H1 (cell line): ENCODE data around the gene RPUSD4. TPM values are rescaled to one million over a fixed set of nuclear protein-coding genes. Genes with fewer than 3 reads are reported as not detected.

Experiments
- CTCF ChIA-PET: fragments of 300-600 bp; sonication (Branson Sonifier 250); formaldehyde crosslinking; loops from one replicate; lab custom pipeline; 2021; ENCODE audit not compliant: partially characterized antibody; lab: Charles Lee
- POLR2A ChIA-PET: fragments of 300-600 bp; sonication (Branson Sonifier 250); formaldehyde crosslinking; loops from one replicate; lab custom pipeline; 2021; ENCODE audit warnings: inconsistent platforms; ENCODE audit not compliant: partially characterized antibody; lab: Charles Lee
- DNase-seq, 2 experiments: peaks; one replicate each; pipeline versions ENCODE4 v3.0.0 to v3.0.0-alpha.2; 2010 to 2022; ENCODE audit warnings: low spot score in 2 of 2, low read depth in 1 of 2, mixed read lengths in 1 of 2
- FAIRE-seq: peaks from 2 replicates; lab custom pipeline; 2011; peaks lifted over from hg19 to GRCh38; lab: Jason Lieb, UNC
- H2AFZ ChIP-seq: 2 replicates; pipeline ENCODE4 v1.8.1; 2012; ENCODE audit warnings: low read length, inconsistent platforms
- H2AK5ac ChIP-seq: 2 replicates; pipeline ENCODE4 v1.6.1; 2013; ENCODE audit warnings: low read depth, low read length
- H2BK120ac ChIP-seq: replicated peaks from 2 replicates; pipeline ENCODE3; 2013; ENCODE audit warnings: low read depth, low read length, inconsistent platforms
- H2BK12ac ChIP-seq: 2 replicates; pipeline ENCODE4 v1.6.1; 2013; ENCODE audit warnings: low read depth, low read length
- H2BK15ac ChIP-seq: 2 replicates; pipeline ENCODE4 v1.6.1; 2013; ENCODE audit warnings: low read length
- H2BK20ac ChIP-seq: 2 replicates; pipeline ENCODE4 v1.6.1; 2013; ENCODE audit warnings: low read length
- H2BK5ac ChIP-seq: 2 replicates; pipeline ENCODE4 v1.6.1; 2013; ENCODE audit warnings: low read depth, low read length
- H3K14ac ChIP-seq: 2 replicates; pipeline ENCODE4 v1.6.1; 2013; ENCODE audit warnings: inconsistent platforms; ENCODE audit not compliant: insufficient read length
- H3K18ac ChIP-seq: 2 replicates; pipeline ENCODE4 v1.6.1; 2013; ENCODE audit warnings: low read length; ENCODE audit errors: extremely low read depth
- H3K23ac ChIP-seq: 2 replicates; pipeline ENCODE4 v1.6.1; 2013; ENCODE audit warnings: inconsistent platforms; ENCODE audit not compliant: insufficient read length
- H3K23me2 ChIP-seq: 2 replicates; pipeline ENCODE4 v1.6.1; 2013; ENCODE audit warnings: low read depth, low read length
- H3K27ac ChIP-seq: 2 replicates; pipeline ENCODE4 v1.6.1; 2011; ENCODE audit warnings: low read depth, low read length, inconsistent platforms
- H3K27me3 ChIP-seq, 4 experiments: replicated peaks in 1 of 4; 1 replicate in 1 of 4; 2 replicates in 3 of 4; pipeline versions ENCODE4 v1.6.1 to v1.8.1; 2011 to 2013; ENCODE audit warnings: low read length in 3 of 4, mild to moderate bottlenecking in 3 of 4, inconsistent platforms in 2 of 4, mixed read lengths in 2 of 4, moderate library complexity in 1 of 4; ENCODE audit not compliant: control insufficient read depth in 3 of 4, insufficient read depth in 3 of 4; ENCODE audit errors: extremely low read depth in 1 of 4
- H3K36me3 ChIP-seq, 4 experiments: 2 replicates each; pipeline versions ENCODE4 v1.6.1 to v1.8.1; 2011 to 2013; ENCODE audit warnings: mild to moderate bottlenecking in 4 of 4, low read length in 3 of 4, moderate library complexity in 2 of 4, control low read depth in 1 of 4, inconsistent platforms in 1 of 4; ENCODE audit not compliant: insufficient read depth in 4 of 4, control insufficient read depth in 2 of 4
- H3K4ac ChIP-seq: replicated peaks from 2 replicates; pipeline ENCODE3; 2013; ENCODE audit warnings: low read length, low read depth, mixed read lengths, inconsistent platforms; ENCODE audit not compliant: insufficient read length
- H3K4me1 ChIP-seq, 4 experiments: replicated peaks in 1 of 4; 1 replicate in 1 of 4; 2 replicates in 3 of 4; pipeline versions ENCODE4 v1.6.1 to v1.8.1; 2011 to 2013; ENCODE audit warnings: low read length in 3 of 4, inconsistent platforms in 2 of 4, mixed read lengths in 1 of 4; ENCODE audit not compliant: insufficient read depth in 4 of 4, control insufficient read depth in 3 of 4
- H3K4me2 ChIP-seq, 2 experiments: 2 replicates each; pipeline versions ENCODE4 v1.6.1 to v1.8.1; 2011 to 2013; ENCODE audit warnings: low read depth in 2 of 2, low read length in 2 of 2, control low read depth in 1 of 2, inconsistent platforms in 1 of 2, mild to moderate bottlenecking in 1 of 2; ENCODE audit not compliant: insufficient read depth in 1 of 2
- H3K4me3 ChIP-seq, 4 experiments: fragments of 200-600, 300-600 bp in 1 of 4; sonication (generic), shearing (Covaris generic), sonication (Bioruptor Twin) in 1 of 4; 2 replicates each; pipeline versions ENCODE4 v1.5.1 to v1.8.1; 2011 to 2016; ENCODE audit warnings: low read length in 4 of 4, low read depth in 3 of 4, control low read depth in 2 of 4, inconsistent platforms in 2 of 4, mild to moderate bottlenecking in 2 of 4, mixed read lengths in 1 of 4, moderate library complexity in 1 of 4; ENCODE audit not compliant: insufficient read depth in 2 of 4; ENCODE audit errors: extremely low read depth in 1 of 4
- H3K56ac ChIP-seq: replicated peaks from 2 replicates; pipeline ENCODE3; 2013; ENCODE audit warnings: low read depth, mild to moderate bottlenecking, mixed read lengths, low read length, inconsistent platforms; ENCODE audit not compliant: insufficient read length
- H3K79me1 ChIP-seq: 2 replicates; pipeline ENCODE4 v1.6.1; 2013; ENCODE audit warnings: low read depth, low read length, control low read depth
- H3K79me2 ChIP-seq, 2 experiments: 2 replicates each; pipeline versions ENCODE4 v1.6.1 to v1.8.1; 2012 to 2013; ENCODE audit warnings: low read length in 2 of 2, mild to moderate bottlenecking in 2 of 2, inconsistent platforms in 1 of 2; ENCODE audit not compliant: insufficient read depth in 2 of 2, control insufficient read depth in 1 of 2
- H3K9ac ChIP-seq, 4 experiments: replicated peaks in 1 of 4; 1 replicate in 1 of 4; 2 replicates in 3 of 4; pipeline versions ENCODE4 v1.6.1 to v1.8.1; 2011 to 2013; ENCODE audit warnings: low read depth in 3 of 4, low read length in 3 of 4, control low read depth in 2 of 4, mild to moderate bottlenecking in 2 of 4, moderate library complexity in 2 of 4, inconsistent platforms in 1 of 4; ENCODE audit errors: extremely low read depth in 1 of 4
- H3K9me3 ChIP-seq, 2 experiments: 2 replicates each; pipeline versions ENCODE4 v1.6.1 to v1.8.1; 2012 to 2013; ENCODE audit warnings: mild to moderate bottlenecking in 2 of 2, moderate library complexity in 2 of 2, control low read depth in 1 of 2, inconsistent platforms in 1 of 2, low read depth in 1 of 2, low read length in 1 of 2, mixed read lengths in 1 of 2; ENCODE audit not compliant: insufficient read depth in 2 of 2
- H4K20me1 ChIP-seq, 2 experiments: replicated peaks in 1 of 2; 2 replicates each; pipeline versions ENCODE3 to v1.8.1; 2011 to 2013; ENCODE audit warnings: inconsistent platforms in 2 of 2, low read length in 2 of 2, mild to moderate bottlenecking in 1 of 2; ENCODE audit not compliant: insufficient read depth in 2 of 2, control insufficient read depth in 1 of 2
- H4K5ac ChIP-seq: 2 replicates; pipeline ENCODE4 v1.6.1; 2013; ENCODE audit warnings: low read length, low read depth, mixed read lengths, inconsistent platforms; ENCODE audit not compliant: insufficient read length
- H4K8ac ChIP-seq: 2 replicates; pipeline ENCODE4 v1.8.0; 2013; ENCODE audit warnings: mild to moderate bottlenecking, moderate library complexity, low read length, inconsistent platforms; ENCODE audit not compliant: insufficient read depth; ENCODE audit errors: extremely low read depth
- H4K91ac ChIP-seq: replicated peaks from 2 replicates; pipeline ENCODE3; 2013; ENCODE audit warnings: low read length, mixed read lengths, inconsistent platforms; ENCODE audit not compliant: insufficient read length
- BACH1 ChIP-seq: IDR thresholded peaks from 2 replicates; pipeline ENCODE4 v1.6.1; 2012; ENCODE audit warnings: low read length, improper control_type of control experiment
- EGR1 ChIP-seq: IDR thresholded peaks from 2 replicates; pipeline ENCODE4 v1.6.1; 2011; ENCODE audit warnings: low read depth, low read length, borderline replicate concordance
- KDM1A ChIP-seq: fragments of 200-600, 300-600 bp; sonication (generic); IDR thresholded peaks from 2 replicates; pipeline ENCODE4 v1.7.1; 2016; ENCODE audit warnings: mild to moderate bottlenecking, low read length, borderline replicate concordance
- MAFK ChIP-seq: IDR thresholded peaks from 2 replicates; pipeline ENCODE4 v1.6.1; 2012; ENCODE audit warnings: low read depth, mild to moderate bottlenecking, improper control_type of control experiment, low read length
- RBBP5 ChIP-seq: IDR thresholded peaks from 2 replicates; pipeline ENCODE4 v1.7.1; 2012; ENCODE audit warnings: low read depth, mild to moderate bottlenecking, inconsistent platforms, low read length, moderate library complexity, borderline replicate concordance
- TAF1 ChIP-seq: IDR thresholded peaks from 2 replicates; pipeline ENCODE4 v1.6.1; 2011; ENCODE audit warnings: mild to moderate bottlenecking, low read depth, low read length
- WGBS, 2 experiments: shearing (Covaris generic) in 1 of 2; methylation state at CpG; one replicate each; pipeline versions ENCODE4 v1.1.6 to v1.1.7; 2013 to 2015; ENCODE audit warnings: low lambda C conversion rate in 2 of 2, mixed read lengths in 2 of 2, inconsistent platforms in 1 of 2, low coverage in 1 of 2, missing lambda C conversion rate in 1 of 2; ENCODE audit not compliant: insufficient replicate concordance in 2 of 2, insufficient coverage in 1 of 2, insufficient read length in 1 of 2; ENCODE audit errors: extremely low coverage in 1 of 2, missing lambda C conversion rate in 1 of 2; 5-methylcytosine and 5-hydroxymethylcytosine counted together
- polyA plus RNA-seq, 7 experiments: library from polyadenylated mRNA; depleted of rRNA in 3 of 7; stranded (reverse) in 5 of 7; unstranded in 2 of 7; fragments of >200 nt in 5 of 7; fragments of 200-250 nt in 2 of 7; gene quantifications; 1 replicate in 5 of 7; 2 replicates in 1 of 7; 4 replicates in 1 of 7; pipeline versions ENCODE4 v1.2.1 to v1.2.3, GENCODE V29; 2011 to 2013; ENCODE audit warnings: missing spikeins in 2 of 7, mixed read lengths in 2 of 7
- total RNA-seq: library from RNA; stranded (reverse); fragmentation: NEBNext Ultra II Directional; extraction: Animal tissue kit (Norgen Biotek cat#: 25700); gene quantifications from 2 replicates; pipeline ENCODE4 v1.2.1, GENCODE V29; 2021

The RPUSD4 gene
- total and polyA plus RNA-seq, 2 of the 8 experiments (the other 6 are each of a cell fraction or from before 2014, with no cell fraction given) = 36.1 to 50.7 TPM

GRCh38 chr11:126198648-126199047 is 12.8 kb downstream of the RPUSD4 start:
- Histone ChIP-seq H2AK5ac (no peak overlapping the region), H3K36me3 (peaks cover 14 to 69% (median 56%) of the 10 kb centered on the region in 4 experiments), H3K14ac (no peak overlapping the region), H3K4me1 (no peaks in the 10 kb centered on the region), H2BK15ac (no peak overlapping the region), H3K4ac (no peak overlapping the region), H3K79me1 (no peaks in the 10 kb centered on the region), H2AFZ (no peak overlapping the region), H3K23ac (no peak overlapping the region), H3K23me2 (no peaks in the 10 kb centered on the region), H3K18ac (no peak overlapping the region), H3K27ac (no peak overlapping the region), H3K9me3 (peaks cover 15% of the 10 kb centered on the region in 2 experiments), H4K20me1 (peaks cover 0 to 3% of the 10 kb centered on the region in 2 experiments), H4K5ac (no peak overlapping the region), H3K27me3 (no peaks in the 10 kb centered on the region), H4K91ac (no peak overlapping the region), H4K8ac (no peak overlapping the region), H2BK5ac (no peak overlapping the region), H2BK12ac (no peak overlapping the region), H2BK20ac (no peak overlapping the region), H2BK120ac (no peak overlapping the region), H3K56ac (no peak overlapping the region), H3K4me3 (no peak overlapping the region), H3K9ac (no peak overlapping the region), H3K4me2 (no peak overlapping the region), H3K79me2 (no peaks in the 10 kb centered on the region)
- TF ChIP-seq KDM1A = no peak
- no peak for TF ChIP-seq RBBP5
- no peak for TF ChIP-seq BACH1
- TF ChIP-seq EGR1 = no peak
- no peak for TF ChIP-seq MAFK
- no peak for TF ChIP-seq TAF1
- no peak for DNase-seq
- ChIA-PET CTCF (interaction anchor here (0.6 to 2.3 kb wide), 4 partner anchors 10 to 137 kb away, joined by 3 to 9 read pairs (median 4); no protein-coding TSS in a partner anchor), POLR2A (interaction anchor here (0.6 to 1.8 kb wide), 4 partner anchors 10 to 280 kb away, joined by 3 to 9 read pairs (median 3); partner anchors contain the start of genes FAM118B and RPUSD4)
- no peak for FAIRE-seq
- 93% methylated on average over 5 of the region's 5 CpGs; no CpG with 5 or more reads in 1 of the 2 experiments for WGBS, 2 experiments
